Upper lobe of right lung (tissue), 1 donor: ENCODE results near the gene R3HDM2. TPM values are rescaled to one million over a fixed set of nuclear protein-coding genes. Genes with fewer than 3 reads are reported as not detected.
"Not testable (repeated sequence)": the region's sequence is repeated elsewhere in the genome, so short reads cannot be mapped to it uniquely, and the experiment has no call there.

Experiments used
- ATAC-seq: fragments of 200-7000 bp; cut with Tn5 transposase; one replicate; pipeline ENCODE4 v1.9.1; 2020; ENCODE audit warnings: mild to moderate bottlenecking, moderate library complexity
- DNase-seq: peaks from one replicate; pipeline ENCODE4 v3.0.0-alpha.2; 2020
- H3K27ac ChIP-seq: fragments of 200-600 bp; one replicate; pipeline ENCODE4 v1.8.0; 2022
- H3K27me3 ChIP-seq: fragments of 200-600 bp; one replicate; pipeline ENCODE4 v1.8.0; 2022; ENCODE audit warnings: mild to moderate bottlenecking
- H3K36me3 ChIP-seq: fragments of 200-600 bp; one replicate; pipeline ENCODE4 v1.8.0; 2022
- H3K4me1 ChIP-seq: fragments of 200-600 bp; one replicate; pipeline ENCODE4 v1.8.0; 2022
- H3K4me3 ChIP-seq: fragments of 200-600 bp; one replicate; pipeline ENCODE4 v1.8.0; 2022; ENCODE audit warnings: mild to moderate bottlenecking
- H3K9me3 ChIP-seq: fragments of 200-600 bp; one replicate; pipeline ENCODE4 v1.8.0; 2022
- CTCF ChIP-seq: fragments of 200-600 bp; IDR thresholded peaks from one replicate; pipeline ENCODE4 v1.8.0; 2022; ENCODE audit warnings: antibody characterized with exemption
- intact Hi-C: fragments of 100-400 bp; cut with DNase I; formaldehyde crosslinking; loops from one replicate; pipeline ENCODE4 v1.11.0; 2022
- total RNA-seq: library from RNA; stranded (reverse); fragmentation: NEBNext Ultra II Directional; extraction: Animal tissue kit (Norgen Biotek cat#: 25700); gene quantifications from one replicate; pipeline ENCODE4 v1.2.1, GENCODE V29; 2021
- donor health status: DM: no; HTN: yes; CAD: no; lungs with severe emphysema.

The R3HDM2 gene
- total RNA-seq, 1 donor from 2014 or later: 81.0 TPM

DNA sequence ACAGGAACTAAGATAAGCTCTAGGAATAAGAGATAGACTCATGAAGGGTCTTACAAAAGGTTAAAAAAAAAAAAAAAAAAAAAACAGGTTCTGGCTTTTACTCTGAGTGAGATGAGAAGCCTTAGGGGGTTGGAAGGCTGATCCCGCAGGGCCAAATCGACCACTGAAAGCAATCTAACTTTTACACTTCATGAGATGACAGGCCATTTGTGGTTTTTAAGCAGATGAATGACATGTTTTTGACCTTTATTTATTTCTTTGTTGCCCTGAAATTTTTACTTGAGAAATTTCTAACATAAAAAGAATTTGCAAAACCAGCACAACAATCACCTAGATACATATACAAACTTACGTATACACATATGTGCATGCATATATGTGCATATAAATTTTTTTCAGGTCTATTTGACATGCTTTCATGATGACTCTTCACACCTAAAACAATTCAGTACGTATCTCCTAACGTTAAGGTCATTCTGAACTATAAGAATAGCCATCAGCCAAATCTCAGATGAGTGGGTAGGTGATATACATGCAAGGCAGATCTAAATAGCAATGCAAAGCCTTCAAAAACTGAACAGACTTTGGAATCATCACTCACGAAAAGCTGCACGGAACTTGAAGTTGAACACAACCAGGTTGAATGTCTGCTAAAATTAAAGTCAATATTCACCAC lies 87.0 kb downstream of the R3HDM2 start:
- Histone ChIP-seq H3K4me1 (peaks cover 26% of the 10 kb centered on the region), H3K27me3 (no peaks in the 10 kb centered on the region), H3K9me3 (no peaks in the 10 kb centered on the region), H3K4me3 (no peak overlapping the region), H3K27ac (no peak overlapping the region), H3K36me3 (peaks cover 4% of the 10 kb centered on the region)
- ATAC-seq (no peak), DNase-seq (no peak)
- TF ChIP-seq CTCF: no peak
- intact Hi-C loops: no loop called here

- no peaks in the 10 kb centered on the region for H3K27me3 ChIP-seq
- H3K4me3 ChIP-seq: no peak overlapping the region
- H3K27ac ChIP-seq: no peak overlapping the region
- no peak for DNase-seq
- TF ChIP-seq CTCF: no peak
- peak; percentile 97 for ATAC-seq
- no peaks in the 10 kb centered on the region for H3K9me3 ChIP-seq
- intact Hi-C loops: no loop called here
- peaks cover 26% of the 10 kb centered on the region for H3K4me1 ChIP-seq
- H3K36me3 ChIP-seq: peaks cover 6% of the 10 kb centered on the region
Observed at GRCh38 chr12:57342207-57342691, 88.6 kb downstream of the R3HDM2 start.

GRCh38 chr12:57341275-57341990 lies 89.4 kb downstream of the R3HDM2 start:
- intact Hi-C loops: no loop called here
- no peaks in the 10 kb centered on the region for H3K27me3 ChIP-seq
- H3K36me3 ChIP-seq: peaks cover 6% of the 10 kb centered on the region
- no peak overlapping the region for H3K4me3 ChIP-seq
- no peak for ATAC-seq
- DNase-seq: no peak
- no peak overlapping the region for H3K27ac ChIP-seq
- TF ChIP-seq CTCF: no peak
- H3K4me1 ChIP-seq: peaks cover 26% of the 10 kb centered on the region
- no peaks in the 10 kb centered on the region for H3K9me3 ChIP-seq

- H3K4me3 ChIP-seq: no peak overlapping the region
- no peak overlapping the region for H3K27ac ChIP-seq
- peak; percentile 77 for ATAC-seq
- DNase-seq: no peak
- peaks cover 6% of the 10 kb centered on the region for H3K36me3 ChIP-seq
- H3K4me1 ChIP-seq: peaks cover 26% of the 10 kb centered on the region
- no peak for TF ChIP-seq CTCF
- intact Hi-C loops: no loop called here
- no peaks in the 10 kb centered on the region for H3K27me3 ChIP-seq
- H3K9me3 ChIP-seq: no peaks in the 10 kb centered on the region
Observed at GRCh38 chr12:57340104-57340503, 90.7 kb downstream of the R3HDM2 start.

GRCh38 chr12:57336299-57336698 lies 94.5 kb downstream of the R3HDM2 start:
- H3K27ac ChIP-seq, ATAC-seq, DNase-seq, intact Hi-C loops, H3K9me3 ChIP-seq, H3K36me3 ChIP-seq, H3K27me3 ChIP-seq, H3K4me3 ChIP-seq: not testable (repeated sequence)
- peaks cover 16% of the 10 kb centered on the region for H3K4me1 ChIP-seq

- H3K4me3 ChIP-seq: no peak overlapping the region
- intact Hi-C loops: no loop called here
- no peak for ATAC-seq
Observed at GRCh38 chr12:57334219-57334618, 96.6 kb downstream of the R3HDM2 start.

More at GRCh38 chr12:57334219-57334618, 96.6 kb downstream of the R3HDM2 start:
- Histone ChIP-seq H3K36me3 (peaks cover 6% of the 10 kb centered on the region), H3K27ac (no peak overlapping the region), H3K27me3 (no peaks in the 10 kb centered on the region), H3K4me1 (peaks cover under 1% of the 10 kb centered on the region), H3K9me3 (no peaks in the 10 kb centered on the region)
- no peak for TF ChIP-seq CTCF
- no peak for DNase-seq
